Gastrocnemius medialis (tissue), 4 donors: Measurements from ENCODE around the gene PARVA.

Experiments
- POLR2A ChIP-seq, 2 donors: fragments of 450-650 bp; IDR thresholded peaks; one replicate each; pipeline ENCODE4 v1.6.1; 2017; ENCODE audit warnings: antibody characterized with exemption in 2 of 2, mild to moderate bottlenecking in 2 of 2, moderate library complexity in 2 of 2
- TF ChIP-seq, protein P1 (sequence below), 5 experiments: fragments of 450-650 bp in 3 of 5; fragments of 200-600 bp in 2 of 5; sonication (generic) in 2 of 5; IDR thresholded peaks in 4 of 5; conservative IDR thresholded peaks in 1 of 5; 1 replicate in 4 of 5; 2 replicates in 1 of 5; pipeline ENCODE4 v1.5.1; 2016 to 2019; ENCODE audit warnings: antibody characterized with exemption in 5 of 5, mild to moderate bottlenecking in 3 of 5, moderate library complexity in 3 of 5

- TF ChIP-seq, protein P1, sequence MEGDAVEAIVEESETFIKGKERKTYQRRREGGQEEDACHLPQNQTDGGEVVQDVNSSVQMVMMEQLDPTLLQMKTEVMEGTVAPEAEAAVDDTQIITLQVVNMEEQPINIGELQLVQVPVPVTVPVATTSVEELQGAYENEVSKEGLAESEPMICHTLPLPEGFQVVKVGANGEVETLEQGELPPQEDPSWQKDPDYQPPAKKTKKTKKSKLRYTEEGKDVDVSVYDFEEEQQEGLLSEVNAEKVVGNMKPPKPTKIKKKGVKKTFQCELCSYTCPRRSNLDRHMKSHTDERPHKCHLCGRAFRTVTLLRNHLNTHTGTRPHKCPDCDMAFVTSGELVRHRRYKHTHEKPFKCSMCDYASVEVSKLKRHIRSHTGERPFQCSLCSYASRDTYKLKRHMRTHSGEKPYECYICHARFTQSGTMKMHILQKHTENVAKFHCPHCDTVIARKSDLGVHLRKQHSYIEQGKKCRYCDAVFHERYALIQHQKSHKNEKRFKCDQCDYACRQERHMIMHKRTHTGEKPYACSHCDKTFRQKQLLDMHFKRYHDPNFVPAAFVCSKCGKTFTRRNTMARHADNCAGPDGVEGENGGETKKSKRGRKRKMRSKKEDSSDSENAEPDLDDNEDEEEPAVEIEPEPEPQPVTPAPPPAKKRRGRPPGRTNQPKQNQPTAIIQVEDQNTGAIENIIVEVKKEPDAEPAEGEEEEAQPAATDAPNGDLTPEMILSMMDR (IDR thresholded peaks at IDR 0.05 in 4 of 5, conservative IDR thresholded peaks at IDR 0.05 in 1 of 5), result no peak
- no peak for TF ChIP-seq POLR2A (IDR thresholded peaks at IDR 0.05)
Measured at GRCh38 chr11:12435264-12435663, 57.9 kb downstream of the PARVA start.
